GM23248 (cell line): ENCODE data around the gene ITGB2.

Experiments used
- EZH2 ChIP-seq: fragments of 200-600 bp; sonication (generic); IDR thresholded peaks from 2 replicates; pipeline ENCODE4 v1.6.1; 2018; ENCODE audit warnings: antibody characterized with exemption, mild to moderate bottlenecking; ENCODE audit not compliant: insufficient read depth, poor library complexity, severe bottlenecking
- EZH2phosphoT487 ChIP-seq: fragments of 200-600 bp; sonication (generic); IDR thresholded peaks from 2 replicates; pipeline ENCODE4 v1.6.1; 2018; ENCODE audit warnings: antibody characterized with exemption, moderate library complexity, mild to moderate bottlenecking, low read depth; ENCODE audit not compliant: insufficient read depth

- TF ChIP-seq EZH2phosphoT487 (no peak), EZH2 (no peak)
Measured at GRCh38 chr21:44846485-44847260, 74.0 kb downstream of the ITGB2 start.
